Inflammatory macrophage treated with lipopolysaccharide for 4 hours (primary cell): ENCODE results near the gene POU2F1.
"Not testable (repeated sequence)": the region's sequence is repeated elsewhere in the genome, so short reads cannot be mapped to it uniquely, and the experiment has no call there.

ENCODE experiments used
- DNase-seq: peaks from one replicate; pipeline ENCODE4 v3.0.0-alpha.2; 2020

POU2F1 gene

DNA sequence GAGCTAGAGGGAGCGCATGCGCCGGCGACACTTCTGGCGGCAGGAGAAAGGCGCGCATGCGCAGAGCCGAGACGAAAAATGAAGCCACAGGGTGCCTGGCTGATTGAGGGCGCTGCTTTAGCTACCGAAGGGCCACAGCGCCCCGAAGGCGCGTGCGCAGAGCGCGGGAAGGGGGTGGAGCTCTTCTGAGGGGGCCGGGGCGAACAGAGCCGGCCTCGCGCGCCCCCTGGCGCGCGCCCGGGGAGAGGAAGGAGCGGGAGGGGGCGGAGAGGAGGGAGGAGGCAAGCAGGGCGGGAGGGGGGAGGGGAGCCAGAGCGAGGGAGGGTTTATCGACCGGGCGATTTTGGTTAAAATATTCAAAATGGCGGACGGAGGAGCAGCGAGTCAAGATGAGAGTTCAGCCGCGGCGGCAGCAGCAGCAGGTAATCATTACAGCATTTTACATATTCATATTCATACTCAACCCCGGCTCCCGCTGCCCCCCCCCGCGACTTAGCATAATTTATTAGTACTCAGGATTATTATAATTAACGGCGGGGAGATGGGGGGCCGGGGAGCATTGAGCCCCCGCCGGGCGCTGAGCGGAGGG lies at the start of gene POU2F1:
Gene POU2F1, plus strand, starts transcription at position 350 of the 589 bp plus-strand sequence. Its CDS starts 12 bp downstream, at position 362.
- peak; percentile 99 for DNase-seq

DNA sequence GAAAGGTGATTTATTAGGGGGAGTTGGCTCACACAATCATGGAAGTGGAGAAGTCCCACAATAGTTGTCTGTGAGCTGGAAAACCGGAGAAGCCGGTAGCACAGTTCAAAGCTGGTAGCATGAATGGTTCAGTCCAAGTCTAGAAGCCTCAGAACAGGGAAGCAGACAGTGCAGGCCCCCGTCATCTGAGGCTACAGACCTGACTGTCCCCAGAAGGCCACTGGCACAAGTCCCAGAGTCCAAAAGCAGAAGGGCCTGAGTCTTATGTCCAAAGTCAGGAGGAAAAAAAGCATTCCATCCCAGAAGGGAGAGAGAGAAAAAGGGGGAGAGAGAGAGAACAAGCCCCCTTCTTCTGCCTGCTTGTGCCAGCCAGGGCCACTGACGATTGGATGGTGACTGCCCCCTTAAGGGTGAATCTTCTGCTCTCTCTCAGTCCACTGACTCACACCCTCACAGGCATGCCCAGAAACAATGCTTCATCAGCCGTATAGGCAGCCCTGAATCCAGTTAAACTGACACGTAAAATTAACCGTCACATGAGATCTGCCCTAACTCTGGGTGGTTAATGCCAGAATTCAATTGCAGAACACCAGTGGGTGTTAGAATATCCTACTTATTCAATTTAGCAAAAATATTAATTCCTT lies 49.3 kb upstream of the POU2F1 start:
- DNase-seq: no peak

DNA sequence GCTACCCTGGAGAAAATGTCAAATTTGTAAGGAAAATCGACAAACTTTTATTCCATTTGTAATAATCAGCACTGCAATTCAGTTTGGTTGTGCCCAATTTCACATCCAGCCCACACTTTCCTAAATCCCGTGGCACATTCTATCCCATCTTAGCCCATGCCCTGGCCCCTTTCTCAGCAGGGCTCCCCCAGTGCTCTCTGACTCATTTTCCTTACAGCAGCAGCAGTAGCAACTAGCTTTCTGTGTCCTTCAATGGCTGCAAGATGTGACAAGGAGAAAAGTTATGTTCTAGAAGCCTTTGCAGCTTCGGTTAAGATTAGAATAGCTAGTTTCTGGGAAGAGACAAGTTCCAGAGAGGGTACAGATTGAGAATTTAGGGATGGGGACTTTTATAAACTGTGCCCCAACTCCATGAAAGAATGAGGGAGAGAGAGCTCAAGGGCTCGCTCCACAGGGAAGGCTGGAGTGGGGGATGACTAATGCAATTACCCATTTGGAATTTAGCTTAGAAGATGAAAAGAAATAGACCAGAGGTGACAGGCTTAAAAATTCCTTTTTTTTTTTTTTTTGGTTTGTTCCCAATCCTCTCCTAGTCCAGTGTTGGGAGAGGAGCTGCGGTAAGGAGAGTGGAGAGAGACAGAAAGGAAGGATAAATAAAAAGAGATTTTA lies 47.0 kb upstream of the POU2F1 start:
- no peak for DNase-seq

DNA sequence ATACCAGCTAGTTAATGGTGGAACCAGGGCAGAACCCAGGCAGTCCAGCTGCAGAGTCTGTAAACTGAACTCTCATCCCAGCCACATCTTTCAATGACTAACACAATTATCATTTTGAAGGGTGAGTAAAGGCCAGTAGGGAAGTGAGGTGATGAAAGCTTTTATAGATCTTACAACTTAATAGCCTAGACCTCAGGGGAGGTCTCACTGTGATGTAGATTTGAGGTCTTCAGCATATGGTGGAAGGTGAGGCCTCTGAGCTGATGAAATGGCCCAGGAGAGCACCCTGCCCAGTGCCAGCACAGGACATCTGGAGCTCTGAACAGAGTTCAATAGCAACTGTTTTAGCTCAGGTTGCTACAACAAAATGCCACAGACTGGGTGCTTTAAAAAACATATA lies 44.8 kb upstream of the POU2F1 start:
- DNase-seq: no peak

DNA sequence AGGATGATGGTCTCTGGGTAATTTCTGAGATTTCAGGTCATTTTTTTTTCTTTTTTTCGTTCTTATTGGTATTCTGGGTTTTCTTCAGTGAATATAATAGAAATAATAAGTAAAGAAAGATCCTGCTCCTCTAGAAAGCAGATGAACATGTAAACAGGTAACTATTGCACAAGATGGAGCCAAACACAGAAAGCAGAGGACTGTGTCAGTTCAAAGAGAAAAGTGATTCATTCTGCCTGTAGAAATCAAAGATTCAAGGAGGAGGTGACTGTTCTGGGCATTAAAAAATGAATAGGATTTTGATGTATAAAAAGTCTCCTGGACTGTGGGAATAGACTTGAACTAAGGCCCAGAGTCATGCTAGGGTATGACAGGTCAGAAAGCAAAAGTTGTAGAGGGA lies 41.9 kb upstream of the POU2F1 start:
- no peak for DNase-seq

DNA sequence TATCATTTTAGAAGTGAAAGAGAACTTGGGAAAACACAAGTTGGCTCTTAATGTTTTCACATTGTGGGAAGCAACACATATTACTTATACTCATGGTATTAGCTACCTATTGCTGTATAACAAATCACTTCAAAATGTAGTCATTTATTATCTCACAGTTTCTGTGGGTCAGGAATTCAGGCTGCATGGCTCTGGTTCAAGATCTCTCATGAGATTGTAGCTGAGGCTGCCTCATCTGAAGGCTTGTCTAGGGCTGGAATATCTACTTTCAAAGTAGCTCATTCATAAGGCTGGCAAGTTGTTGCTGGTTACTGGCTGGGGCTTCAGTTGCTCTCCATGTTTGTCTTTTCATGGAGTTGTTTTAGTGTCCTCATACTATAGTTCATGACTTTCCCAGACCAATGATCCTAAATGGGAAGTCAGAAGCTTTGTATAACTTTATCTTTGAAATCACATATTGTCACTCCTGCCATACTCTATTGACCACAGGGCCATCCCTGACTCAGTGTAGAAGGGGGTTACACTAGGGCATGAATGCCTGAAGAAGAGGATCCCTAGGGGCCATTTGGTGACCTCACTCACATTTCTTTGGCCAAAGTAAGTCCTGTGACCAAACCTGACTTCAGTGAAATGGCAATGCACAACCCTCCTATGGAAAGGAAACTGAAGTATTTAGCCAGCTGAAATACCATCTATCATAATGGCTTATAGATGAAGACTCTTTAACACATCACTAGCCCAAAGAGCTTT lies 37.9 kb upstream of the POU2F1 start:
- DNase-seq: no peak

DNA sequence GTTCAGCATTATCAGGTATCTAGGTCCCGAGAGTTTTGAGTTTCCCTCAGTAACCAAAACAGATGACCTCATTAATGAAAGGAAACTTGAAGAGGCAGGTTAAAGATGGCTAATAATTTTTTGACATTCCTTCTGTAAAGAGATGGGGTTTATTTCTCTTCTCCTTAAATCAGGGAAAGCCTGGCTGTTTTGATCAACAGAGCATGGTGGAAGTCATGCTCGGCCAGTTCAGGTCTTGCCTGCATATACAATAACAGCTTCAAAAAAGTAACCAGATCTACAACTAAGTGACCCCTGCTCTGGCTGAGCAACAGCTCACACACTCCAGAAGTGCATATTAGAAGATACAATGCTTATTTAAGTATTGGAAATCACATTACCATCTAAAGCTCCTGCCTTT lies 36.6 kb upstream of the POU2F1 start:
- DNase-seq: no peak

DNA sequence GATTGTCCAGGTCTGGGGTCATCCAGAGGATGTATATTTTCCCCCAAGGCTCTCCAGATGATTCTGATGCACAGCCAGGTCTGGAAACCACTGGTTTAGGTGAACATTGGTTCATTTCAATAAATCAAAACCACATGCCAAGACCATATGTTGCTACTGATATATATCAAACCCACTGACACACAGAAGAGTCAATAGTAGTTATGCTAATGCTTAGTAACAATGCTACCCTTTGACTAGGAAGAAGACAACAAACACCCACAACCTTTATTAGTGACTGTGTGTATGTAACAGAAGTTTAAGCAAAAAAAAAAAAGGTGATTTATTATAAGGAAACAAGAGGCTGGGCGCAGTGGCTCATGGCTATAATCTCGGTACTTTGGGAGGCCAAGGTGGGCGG lies 35.6 kb upstream of the POU2F1 start:
- no peak for DNase-seq

DNA sequence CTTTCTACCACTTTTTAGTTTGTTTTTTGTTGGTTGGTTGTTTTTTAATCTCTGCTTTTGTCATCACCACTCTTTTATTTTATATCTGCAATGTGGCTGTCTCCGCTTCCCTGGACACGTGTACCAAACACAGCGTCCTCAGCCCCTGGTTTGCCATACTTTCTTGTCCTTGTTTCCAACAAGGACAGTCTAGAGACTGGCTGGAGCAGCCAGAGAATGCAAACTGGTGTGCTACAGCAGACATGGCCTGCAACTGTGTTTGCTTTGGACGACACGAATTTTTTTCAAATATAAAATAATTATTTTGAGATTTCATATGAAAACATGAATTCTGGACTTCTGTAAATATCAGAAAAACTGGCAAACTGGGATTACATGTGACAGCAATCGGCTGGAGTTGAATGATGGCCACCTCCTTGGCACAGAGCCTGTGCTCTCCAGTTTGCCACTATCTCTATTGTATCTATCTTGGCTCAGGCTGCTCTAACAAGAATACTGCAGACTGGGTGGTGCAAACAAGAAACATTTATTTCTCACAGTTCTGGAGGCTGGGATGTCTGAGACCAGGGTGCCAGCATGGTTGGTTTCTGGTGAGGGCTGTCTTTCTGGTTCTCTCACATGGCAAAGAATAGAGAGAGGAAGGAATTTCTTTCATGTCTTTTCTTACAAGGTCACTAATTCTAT lies 34.6 kb upstream of the POU2F1 start:
- DNase-seq: no peak

DNA sequence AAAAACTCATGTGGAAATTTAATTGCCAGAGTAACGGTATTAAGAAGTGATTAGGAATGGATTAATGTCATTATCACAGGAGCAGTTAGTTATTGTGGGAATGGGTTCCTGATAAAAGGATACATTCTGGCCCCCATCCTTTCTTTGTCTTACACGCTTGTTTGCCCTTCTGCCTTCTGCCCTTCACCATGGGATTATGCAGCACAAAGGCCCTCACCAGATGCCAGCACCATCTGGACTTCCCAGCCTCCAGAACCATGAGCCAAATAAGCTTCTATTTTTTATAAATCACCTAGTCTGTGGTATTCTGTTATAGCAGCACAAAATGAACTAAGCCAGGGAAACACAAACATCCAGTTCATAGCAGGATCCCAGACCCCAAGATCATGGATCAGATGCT lies 33.9 kb upstream of the POU2F1 start:
- no peak for DNase-seq

DNA sequence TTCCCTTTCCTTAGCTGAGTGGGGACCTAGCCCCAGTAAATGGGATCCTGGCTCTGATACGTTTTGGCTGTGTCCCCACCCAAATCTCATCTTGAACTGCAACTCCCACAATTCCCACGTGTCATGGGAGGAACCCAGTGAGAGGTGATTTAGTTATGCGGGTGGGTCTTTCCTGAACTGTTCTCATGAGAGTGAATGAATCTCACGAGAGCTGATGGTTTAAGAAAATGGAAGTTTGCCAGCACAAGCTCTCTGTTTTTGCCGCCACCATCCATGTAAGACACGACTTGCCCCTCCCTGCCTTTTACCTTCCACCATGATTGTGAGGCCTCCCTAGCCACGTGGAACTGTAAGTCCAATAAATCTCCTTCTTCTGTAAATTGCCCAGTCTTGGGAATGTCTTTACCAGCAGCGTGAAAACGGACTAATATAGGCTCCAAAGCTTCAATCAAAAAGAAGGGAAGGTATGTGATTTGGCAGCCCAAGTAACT lies 29.9 kb upstream of the POU2F1 start:
- DNase-seq: no peak

DNA sequence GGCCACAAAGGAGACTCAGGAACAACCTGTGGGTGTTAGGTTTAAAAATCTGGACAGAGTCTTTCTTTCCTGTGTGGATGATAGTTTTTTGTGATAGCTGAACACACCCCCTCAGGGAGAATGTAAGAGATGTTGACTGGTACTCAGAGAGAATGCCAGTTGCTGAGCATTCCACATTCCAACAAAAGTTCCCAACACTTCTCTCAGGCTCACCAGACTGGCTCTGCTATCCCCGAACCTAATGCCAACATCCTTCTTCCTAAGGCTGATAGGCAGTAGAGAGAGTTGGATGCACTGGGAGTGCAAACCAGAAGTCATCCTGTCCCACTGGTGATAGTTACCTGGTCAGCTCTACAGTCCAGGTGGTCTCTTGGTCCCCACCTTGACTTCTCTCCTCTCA lies 28.7 kb upstream of the POU2F1 start:
- DNase-seq: no peak

DNA sequence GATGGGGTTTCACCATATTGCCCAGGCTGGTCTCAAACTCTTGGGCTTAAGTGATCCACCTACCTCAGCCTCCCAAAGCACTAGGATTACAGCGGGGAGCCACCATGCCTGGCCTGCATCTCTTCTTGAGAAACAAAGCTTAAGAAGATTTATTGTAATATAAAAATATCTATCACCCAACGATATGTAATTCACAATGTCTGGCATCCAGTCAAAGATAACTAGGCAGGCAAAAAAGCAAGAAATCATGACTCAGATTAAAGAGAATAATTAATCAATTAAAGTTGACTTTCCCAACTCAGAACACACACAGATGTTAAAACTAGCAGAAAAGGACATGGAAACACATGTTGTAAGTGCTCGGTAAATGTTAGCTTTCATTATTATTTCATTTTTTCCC lies 26.5 kb upstream of the POU2F1 start:
- DNase-seq: no peak

DNA sequence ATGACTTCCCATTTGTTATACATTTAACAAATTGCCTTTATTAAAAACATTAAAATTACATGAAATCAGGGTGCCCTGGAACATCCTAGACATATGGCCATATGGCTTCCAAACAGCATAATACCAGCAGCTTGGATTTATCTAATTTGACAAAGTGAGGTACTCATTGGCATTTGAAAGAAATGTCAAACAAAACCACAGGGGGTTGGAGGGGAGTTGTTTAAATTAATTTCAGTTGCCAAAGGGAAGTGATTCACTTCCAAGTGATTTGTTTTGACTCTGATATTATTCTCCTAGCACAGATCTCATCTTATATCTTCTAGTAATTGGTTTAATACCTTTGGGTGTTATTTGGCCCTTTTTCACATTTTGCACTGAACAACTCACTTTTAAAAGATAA lies 24.5 kb upstream of the POU2F1 start:
- no peak for DNase-seq

DNA sequence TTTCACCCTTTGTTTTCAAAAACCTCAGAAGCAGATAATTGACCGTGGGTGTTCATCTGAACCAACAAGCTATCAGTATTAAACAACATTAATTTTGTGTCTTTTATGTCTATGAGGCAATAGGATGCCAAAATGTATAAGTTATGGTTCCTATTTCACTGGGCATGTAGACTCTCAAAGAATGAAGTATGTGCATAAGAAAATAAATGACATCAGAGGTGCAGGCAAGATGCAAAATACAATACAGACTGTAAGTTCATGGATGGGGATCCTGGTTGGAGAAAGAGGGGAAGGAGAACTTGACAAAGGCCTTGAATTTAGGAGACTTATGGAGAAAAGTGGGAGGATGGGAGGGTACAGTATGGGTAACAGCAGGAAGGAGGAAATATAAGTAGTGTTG lies 23.4 kb upstream of the POU2F1 start:
- no peak for DNase-seq

DNA sequence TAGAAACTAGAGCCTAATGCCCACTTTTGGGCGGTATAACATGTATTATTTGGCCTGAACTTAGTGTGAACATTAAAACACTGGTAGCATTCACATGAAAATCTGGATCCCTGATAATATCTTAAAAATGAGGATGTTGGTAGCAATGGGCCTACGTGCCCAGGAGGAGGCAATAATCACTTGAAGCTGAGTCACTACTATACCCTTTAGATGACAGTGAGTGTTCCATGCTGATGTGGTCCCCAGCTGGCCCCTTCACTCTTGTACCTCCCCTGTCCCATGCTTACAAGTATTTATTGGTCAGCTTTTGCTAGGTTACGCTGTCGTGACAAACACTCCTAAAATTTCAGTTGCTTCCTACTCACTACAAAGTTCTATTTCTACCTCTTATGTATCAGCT lies 23.0 kb upstream of the POU2F1 start:
- no peak for DNase-seq

DNA sequence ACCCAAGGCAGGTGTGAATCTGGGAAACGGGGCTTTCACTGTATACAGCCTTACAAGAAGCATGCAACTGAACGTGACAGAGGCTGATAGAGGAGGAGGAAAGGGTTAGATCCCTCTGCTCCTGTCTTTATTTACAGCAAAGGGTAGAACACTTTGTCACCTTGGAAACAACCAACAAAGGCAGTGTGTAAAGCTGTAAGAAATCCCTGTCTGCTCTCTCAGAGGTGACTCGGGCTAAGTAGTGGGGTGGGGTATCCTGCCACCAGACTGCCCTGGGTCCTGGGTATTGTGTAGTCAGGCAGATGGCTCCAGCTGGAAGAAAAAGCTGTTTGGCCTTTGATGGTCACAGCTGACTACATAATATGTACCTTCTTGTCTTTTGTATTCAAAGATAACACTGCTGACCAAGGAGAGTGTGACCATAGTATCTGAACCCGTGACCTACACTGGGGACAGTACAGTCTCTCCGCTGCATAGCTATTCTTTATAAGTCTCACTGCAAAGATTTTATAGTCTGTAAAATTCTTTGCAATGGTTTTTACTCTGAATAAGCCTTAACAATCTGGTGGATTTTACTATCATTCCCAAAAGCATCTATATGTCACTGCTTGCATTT lies 22.1 kb upstream of the POU2F1 start:
- DNase-seq: no peak

DNA sequence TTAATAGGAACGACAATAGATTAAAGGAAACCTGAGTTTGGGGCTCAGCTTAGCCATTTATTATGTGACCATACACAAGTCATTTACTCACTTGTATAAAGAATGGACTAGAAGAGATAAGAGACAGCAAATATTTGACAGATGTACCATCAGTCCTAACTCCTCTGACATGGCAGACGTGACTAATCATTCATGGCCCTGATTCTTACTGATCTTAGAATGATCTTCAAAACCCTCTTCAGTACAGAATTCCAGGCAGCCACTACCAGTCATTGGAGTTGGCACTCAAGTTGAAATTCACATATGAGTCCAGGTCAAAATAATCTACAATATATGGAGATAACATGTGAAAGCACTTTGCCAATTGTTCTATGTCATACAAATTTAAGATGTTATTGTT lies 21.0 kb upstream of the POU2F1 start:
- DNase-seq: no peak

DNA sequence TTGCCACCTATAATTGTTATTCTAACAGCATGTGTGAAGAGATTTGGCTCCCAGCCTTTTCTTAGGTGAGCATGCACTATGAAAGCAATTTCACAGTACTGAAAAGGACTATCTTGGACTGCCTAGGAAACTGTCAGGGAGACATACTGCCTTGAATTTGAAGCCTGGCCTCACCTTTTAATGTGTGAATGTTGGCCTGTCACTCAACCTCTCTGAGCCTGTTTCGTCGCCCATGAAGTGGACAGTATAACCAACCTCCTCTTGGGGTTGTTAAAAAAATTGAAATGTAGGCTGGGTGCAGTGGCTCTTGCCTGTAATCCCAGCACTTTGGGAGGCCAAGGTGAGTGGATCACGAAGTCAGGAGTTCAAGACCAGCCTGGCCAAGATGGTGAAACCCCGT lies 20.4 kb upstream of the POU2F1 start:
- no peak for DNase-seq

DNA sequence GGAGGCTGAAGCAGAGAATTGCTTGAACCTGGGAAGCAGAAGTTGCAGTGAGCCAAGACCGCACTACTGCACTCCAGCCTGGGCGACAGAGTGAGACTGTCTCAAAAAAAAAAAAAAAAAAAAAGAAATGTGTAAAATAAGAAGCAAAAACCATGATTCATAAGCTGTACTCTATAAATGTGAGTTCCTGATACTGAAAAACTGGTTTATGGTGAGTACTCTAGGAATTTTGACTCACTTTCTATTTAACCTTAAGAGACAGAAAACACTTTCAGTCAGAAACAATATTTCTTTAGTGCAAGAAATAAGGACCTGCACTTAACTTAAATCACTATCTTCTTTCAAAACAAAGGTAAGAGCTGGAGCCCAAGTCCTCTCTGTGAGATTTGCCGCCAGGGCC lies 19.9 kb upstream of the POU2F1 start:
- no peak for DNase-seq

DNA sequence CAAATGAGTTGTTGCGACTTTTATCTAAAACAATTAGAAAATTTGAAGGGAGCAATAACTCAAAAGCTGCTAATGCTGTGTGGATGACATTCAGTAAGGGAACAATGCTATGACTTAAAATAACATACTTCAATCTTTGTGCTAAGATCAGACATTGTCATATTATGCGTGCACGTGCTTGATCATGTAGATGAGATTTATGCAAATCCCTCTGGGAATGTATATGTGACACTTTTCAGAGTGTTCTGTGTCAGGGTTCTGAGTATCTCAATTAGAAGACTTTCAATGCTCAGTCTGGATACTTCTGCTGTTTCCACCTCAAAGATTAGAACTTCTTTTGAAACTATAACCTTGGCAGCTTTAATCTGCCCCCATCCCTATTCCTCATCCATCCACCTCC lies 18.6 kb upstream of the POU2F1 start:
- no peak for DNase-seq

DNA sequence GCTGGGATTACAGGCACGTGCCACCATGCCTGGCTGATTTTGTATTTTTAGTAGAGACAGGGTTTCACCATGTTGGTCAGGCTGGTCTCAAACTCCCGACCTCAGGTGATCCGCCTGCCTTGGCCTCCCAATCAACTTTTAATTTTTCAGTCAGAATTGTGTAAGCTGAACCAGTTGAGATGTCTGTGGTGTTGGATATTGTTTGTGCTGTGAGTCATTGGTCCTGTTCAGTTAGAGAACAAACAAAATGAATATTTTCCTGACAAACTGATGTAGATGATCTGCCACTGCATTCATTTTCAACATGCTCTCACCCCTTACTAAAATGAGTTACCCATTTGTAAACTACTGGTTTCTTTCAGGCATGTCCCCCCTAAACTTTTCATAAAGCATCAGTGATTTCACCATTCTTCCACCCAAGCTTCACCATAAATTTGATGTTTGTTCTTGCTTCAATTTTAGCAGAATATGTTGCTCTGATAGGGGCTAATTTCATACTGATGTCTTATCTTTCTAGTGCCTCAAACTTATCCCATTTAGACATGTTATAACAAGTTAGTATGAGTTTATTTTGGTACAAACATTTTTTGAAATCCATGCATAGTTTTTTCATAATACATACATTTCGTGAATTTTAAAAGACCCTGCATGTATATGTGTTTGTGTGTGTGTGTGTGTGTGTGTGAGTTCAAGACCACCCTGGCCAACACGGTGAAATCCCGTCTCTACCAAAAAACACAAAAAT lies 15.2 kb upstream of the POU2F1 start:
- not testable (repeated sequence) for DNase-seq
